HG02870 (cell line): ENCODE measurements around the gene PNKD.

ENCODE experiments used
- ATAC-seq: cut with Tn5 transposase; IDR thresholded peaks from one replicate; pipeline ENCODE4 v1.9.1; 2021; ENCODE audit warnings: mild to moderate bottlenecking, moderate library complexity; ENCODE audit not compliant: unreplicated experiment

The PNKD gene

DNA sequence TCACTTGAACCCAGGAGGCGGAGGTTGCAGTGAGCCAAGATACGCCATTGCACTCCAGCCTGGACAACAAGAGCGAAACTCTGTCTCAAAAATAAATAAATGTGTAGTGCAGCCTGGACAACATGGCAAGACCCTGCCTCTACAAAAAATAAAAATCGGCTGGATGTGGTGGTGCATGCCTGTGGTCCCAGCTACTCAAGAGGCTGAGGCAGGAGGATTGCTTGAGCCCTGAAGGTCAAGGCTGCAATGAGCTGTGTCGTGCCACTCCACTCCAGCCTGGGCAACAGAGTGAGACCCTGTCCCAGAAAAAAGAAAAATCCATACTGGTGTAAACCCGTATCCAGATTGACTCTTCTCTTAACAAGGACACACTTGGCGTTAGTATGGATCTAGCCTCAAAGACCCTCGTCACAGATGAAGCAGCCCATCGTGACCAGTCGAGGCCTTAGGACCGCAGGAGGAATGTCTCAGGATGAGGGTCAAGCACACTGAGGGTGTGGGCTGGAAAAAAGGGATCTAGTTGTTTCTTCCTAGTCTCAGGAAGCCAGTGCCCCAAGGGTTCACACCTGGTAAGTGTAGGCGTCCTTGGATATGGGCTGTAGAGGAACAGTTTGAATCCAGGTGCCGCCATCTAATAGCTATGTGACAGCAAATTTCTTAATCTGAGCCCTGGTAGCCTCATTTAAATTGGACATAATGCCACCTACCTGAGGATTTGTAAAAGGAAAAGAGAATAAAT is 13.5 kb upstream of the PNKD start:
- ATAC-seq, result no peak

DNA sequence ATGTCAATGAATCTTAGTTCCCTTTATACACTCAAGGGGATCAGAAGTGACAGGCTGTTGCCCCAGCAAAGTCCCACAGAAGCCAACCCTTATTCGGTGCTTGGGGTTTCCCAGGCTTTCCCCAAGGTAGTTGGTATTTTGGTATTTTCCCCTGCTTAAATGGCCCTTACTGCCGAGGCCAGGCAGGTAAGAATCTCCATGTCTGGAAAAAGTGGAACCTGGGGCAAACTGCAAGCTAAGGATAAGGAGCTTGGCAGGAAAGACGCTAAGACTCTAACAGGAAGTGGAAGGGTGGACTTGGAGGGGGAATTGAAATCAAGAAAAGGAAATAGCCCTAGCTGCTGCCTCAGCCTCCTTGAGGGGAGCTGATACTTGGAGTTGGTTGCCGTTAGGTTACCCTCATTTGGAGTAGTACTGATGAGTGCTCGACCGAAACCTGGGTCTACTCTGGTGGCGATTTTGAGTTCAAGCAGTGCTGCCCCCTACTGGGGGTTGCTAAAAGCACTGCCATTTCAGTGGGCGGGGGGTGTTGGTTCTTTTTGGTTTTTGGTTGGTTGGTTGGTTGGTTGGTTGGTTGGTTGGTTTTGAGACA is 12.8 kb upstream of the PNKD start:
- peak; percentile 81 for ATAC-seq

DNA sequence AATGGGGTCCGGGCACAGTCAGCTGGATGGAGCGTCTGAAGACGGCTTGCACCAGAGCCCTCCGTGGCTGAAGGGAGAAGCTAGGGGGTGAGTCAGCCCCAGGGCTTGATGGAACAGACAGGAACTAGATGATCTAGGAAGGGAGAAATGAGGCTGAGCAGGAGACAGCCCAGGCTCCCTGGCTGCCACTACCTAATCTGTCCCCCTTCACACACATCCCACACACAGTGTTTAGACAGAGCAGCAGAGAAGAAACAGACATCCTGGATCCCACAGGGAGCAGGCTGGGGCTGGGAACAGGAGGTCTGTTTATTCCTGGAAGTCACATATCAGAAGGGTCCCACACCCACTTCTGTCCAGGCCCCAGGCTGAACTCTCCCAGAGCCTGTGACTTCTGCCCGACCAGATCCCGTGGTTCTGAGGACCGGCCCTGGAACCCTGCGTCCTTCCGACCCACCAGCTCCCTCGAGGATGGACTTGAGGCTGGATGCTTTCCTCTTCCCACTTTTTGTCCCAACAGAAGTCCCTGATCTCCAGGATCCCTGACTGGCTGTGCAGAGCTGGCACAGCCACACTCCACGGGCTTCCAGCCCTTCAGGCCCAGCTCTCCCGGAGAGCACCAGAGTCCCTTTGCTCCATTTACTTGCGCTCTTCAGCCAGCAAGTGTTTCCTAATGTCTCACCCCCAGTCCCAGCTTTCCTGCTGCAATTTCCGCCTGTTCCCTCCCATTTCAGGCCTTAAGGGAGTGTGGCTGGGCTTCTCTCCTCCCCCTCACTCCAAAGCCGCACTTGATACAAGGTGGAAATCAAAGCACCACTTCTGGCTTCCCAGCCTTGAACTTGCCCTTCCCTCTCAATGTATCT is 11.0 kb upstream of the PNKD start:
- no peak for ATAC-seq

DNA sequence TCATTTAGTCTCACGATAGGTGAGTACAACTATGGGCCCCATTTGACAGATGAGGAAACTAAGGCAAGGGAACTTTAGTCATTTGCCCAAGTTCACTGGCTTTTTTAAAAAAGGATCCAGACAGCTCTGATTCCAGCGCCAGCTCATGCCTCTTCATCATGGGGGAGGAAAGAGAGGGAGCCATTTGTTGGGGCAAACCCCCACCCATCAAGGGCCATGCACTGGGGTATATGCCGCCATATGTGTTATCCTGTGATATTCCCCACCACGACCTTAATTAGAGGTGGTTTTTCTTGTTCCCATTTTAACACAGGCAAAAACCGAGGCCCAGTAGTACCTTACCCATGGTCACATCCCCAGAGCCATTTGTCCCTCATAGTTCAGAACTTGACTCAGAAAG is 10.2 kb upstream of the PNKD start:
- ATAC-seq, result no peak

DNA sequence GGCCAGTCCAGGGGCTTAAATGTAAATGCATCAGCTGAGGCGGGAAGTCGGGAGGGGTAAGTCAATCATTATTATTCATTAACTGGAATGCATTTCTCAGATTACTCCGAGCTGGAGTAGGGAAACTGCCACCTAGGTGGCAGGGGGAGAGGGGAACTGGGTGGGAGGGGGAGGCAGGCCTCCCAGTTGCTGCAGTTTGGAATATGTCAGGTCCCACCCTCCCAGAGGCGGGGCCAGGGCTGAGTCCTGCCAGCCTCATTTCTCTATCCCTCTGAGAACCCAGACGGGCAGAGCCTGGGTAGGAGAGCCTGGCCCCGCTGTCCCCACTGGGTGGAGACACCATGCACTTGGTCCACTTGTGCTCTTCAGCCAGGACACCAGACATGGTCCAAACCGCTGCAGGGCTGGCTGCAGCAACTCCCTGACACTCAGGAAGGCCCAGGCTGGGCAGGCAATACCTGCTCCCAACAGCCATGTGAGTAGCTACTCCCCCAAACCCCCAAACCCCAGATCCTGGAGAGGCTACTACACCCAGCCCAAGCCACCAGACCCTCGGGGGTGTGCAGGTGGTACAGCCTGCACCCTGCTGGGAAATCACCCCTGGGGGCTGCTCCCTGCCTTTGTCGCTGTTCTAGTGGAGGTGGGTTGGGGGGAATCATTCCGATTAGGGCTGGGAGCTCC is 9.4 kb upstream of the PNKD start, which contains the start of gene GPBAR1:
TSS of gene GPBAR1 (plus strand) at position 274 of the 681 bp plus-strand sequence. CDS start 1,710 bp downstream, outside the sequence.
- no peak for ATAC-seq

DNA sequence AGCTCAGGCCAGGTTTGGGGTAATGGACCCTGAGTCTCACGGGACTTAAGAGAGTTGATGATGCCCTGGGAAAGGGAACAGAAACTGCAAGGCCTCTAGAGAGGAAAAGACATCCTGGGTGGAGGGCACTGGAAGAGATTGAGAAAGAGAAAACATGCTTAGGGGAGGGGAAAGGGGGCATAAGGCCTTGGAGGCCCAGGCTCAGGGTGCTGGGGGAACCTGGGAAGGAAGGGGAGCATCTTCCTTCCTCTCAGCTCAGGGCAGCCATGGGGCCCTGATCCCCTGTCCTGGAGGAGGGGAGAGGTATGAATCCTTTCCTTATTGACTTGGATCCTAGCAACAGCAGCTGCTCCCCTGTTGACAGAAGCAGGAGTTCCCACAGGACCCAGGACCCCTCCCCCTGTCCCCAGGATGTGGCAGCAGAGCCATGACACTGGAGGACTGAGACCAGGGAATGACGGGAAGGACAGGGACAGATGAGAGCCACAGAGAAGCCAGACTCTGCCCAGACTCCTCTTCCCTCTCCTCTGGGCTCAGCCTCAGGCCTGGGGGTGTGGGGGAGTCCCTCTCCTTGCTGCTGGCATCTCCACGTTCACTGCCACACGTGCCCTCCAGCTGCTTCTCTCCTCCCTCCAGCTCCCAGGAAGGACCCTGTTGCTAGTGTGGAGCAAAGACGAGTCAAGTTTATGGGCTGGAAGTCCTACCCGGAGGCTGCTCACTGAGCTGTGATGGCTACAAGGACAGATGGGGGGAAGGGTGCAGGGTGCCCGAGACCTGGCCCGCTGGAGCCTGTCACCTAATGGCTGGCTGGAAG is 8.7 kb upstream of the PNKD start:
- no peak for ATAC-seq

DNA sequence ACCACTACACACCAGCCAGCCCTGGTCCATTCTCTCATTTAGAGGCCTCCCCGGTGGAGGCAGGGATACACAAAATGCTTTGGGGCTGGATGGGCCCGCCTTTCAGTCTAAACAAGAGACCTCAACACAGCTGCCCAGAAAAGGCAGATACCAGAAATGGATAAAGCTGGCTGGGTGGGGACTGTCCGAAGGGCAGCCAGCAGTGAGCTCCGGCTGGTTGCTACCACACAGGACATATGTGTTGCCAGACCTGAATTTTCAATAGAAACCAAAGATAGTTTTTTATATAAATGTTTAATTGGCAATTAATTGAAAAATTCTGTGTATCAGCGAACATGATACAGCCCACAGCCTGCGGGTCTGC is 8.1 kb upstream of the PNKD start:
- ATAC-seq, result no peak

DNA sequence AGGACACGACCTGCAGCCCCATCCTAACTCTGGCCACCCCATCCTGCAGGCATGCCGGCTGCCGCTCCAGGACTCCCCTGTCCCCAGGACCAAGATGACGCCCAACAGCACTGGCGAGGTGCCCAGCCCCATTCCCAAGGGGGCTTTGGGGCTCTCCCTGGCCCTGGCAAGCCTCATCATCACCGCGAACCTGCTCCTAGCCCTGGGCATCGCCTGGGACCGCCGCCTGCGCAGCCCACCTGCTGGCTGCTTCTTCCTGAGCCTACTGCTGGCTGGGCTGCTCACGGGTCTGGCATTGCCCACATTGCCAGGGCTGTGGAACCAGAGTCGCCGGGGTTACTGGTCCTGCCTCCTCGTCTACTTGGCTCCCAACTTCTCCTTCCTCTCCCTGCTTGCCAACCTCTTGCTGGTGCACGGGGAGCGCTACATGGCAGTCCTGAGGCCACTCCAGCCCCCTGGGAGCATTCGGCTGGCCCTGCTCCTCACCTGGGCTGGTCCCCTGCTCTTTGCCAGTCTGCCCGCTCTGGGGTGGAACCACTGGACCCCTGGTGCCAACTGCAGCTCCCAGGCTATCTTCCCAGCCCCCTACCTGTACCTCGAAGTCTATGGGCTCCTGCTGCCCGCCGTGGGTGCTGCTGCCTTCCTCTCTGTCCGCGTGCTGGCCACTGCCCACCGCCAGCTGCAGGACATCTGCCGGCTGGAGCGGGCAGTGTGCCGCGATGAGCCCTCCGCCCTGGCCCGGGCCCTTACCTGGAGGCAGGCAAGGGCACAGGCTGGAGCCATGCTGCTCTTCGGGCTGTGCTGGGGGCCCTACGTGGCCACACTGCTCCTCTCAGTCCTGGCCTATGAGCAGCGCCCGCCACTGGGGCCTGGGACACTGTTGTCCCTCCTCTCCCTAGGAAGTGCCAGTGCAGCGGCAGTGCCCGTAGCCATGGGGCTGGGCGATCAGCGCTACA is 7.4 kb upstream of the PNKD start:
- no peak for ATAC-seq

DNA sequence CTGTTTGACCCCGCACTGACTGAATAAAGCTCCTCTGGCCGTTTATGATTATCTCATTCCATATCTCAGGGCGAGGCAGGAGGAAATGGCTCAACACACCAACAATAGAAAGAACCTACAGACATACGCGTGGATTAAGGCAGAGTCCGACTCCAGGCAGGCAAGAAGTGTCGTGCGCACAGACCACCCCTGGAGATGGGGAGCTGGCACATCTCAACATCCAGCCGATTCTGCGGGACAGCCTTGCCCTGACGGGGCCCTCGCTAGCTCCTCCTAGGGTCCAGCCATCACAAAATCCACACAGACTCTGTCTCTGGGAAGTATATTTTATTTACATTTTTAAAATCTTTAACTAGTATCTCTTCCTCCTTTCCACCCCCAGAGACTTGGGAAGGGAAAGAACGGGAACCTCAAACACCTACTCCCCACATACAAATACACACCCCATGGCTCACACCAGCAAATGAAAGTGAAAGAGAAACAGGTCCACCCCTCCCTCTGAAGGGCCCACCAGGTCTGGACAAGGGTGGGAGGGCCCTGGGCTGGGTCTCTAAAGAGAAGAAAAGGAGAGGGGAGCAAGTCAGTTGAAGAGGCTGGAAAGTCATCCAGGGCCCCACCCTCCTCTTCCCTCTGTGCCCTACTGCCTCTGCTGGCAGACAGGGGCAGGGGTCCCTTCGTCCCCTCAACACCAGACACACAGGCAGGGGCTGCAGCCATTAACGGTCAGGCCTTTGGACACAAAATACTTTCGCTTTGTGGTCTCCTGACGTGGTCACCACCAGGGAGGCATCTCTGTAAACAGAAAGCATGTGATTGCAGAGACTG is 6.3 kb upstream of the PNKD start:
- ATAC-seq, result no peak

DNA sequence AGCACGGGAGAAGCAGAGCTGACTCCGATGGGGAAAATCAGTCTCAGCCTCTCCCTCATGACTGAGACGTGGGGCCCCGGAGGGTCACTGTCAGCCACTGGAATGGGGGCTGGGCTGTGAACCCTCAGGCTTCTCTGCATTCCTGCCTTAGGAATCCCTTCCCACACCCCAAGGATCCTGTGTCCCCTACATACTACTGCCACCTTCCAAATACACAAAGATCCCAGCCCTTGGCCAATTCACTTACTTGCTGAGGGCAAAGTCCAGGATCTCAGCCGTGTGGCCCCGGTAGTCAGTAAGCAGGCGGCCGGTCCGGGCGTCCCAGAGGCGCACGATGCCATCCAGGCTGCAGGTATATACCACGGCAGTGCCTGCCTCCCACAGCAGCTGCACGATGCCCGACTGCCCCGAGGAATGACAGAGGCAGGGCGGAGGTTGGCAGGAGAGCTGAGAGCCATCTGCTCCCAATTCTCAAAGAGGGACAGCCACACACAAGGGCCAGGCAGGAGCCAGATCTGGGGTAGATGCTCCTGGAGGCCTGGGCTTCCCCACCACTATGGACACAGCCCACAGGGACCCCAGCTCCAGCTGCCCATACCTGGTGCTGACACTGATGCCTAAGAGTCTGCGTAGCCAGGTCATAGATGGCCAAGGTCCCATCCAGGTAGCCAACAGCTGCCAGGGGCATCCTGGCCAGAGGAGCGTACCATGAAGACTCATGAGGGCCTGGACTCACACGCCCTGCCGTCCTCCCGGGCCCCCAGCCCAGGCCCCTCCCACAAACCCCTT is 5.4 kb upstream of the PNKD start:
- no peak for ATAC-seq

DNA sequence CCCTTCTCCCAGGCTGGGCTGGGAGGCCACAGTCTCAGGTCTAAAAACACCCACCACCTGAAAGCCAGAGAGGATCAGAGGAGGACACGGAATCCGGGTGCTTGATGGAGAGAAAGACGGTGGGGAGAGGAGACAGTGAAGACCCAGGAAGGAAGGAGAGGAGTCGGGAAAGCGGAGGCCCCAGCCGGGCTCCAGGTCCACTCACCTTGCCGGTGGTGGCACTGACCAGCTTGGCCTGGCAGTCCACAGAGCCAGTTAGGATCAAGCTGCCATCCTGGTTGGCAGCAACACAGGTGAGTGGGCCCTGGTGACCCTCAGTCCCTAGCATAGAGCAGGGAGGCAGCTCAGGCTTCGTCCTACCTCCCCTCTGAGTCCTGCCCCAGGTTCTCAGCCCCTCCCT is 4.7 kb upstream of the PNKD start:
- no peak for ATAC-seq

DNA sequence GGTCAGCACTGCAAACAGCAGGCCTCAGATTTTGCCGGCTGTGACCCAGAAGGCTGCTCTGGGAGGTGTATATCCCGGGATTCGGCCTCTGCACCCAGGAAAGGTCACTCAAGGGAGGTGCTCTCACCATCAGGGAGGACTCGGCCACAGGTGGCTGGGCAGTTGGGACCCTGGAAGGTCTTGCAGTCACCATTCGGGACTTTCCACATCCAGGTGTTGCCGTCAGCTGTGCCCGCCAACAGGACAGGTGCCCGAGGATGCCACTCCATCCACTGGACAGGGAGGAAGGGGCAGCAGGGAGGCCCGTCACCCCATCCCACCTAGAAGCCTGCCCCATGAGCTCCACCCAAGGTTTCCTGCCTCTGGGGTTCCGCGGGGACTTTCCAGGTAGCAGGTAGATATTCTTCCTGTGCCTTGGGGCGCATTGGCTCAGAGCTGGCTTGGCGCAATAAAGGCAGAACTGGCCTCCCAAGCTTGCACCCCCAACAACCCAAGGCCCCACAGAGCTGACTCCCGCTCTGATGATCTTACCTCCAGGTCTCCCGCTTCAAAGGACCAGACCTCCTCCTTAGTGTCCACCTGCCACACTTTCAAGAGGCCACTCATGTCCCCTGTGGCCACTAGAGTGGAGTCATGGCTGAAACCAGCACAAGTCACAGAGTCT is 3.9 kb upstream of the PNKD start:
- ATAC-seq, result no peak

DNA sequence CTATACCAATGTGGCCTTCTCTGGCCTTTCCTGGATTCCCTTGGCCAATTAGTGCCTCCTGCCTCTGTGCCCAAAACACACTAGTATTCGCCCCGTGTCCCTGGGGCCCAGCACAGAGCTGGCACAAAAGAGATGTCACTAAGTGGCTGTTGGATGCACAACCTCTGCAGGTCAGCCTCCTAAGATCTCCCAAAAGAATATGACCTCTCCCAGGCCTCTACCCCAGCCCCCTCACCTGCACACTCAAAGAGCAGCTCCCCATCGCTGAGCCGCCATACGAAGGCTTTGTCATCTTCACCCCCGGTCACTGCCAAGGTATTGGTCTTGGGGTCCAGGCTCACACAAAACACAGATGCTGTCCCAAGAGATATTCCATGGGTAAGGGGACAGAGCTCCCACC is 3.1 kb upstream of the PNKD start:
- ATAC-seq, result no peak

DNA sequence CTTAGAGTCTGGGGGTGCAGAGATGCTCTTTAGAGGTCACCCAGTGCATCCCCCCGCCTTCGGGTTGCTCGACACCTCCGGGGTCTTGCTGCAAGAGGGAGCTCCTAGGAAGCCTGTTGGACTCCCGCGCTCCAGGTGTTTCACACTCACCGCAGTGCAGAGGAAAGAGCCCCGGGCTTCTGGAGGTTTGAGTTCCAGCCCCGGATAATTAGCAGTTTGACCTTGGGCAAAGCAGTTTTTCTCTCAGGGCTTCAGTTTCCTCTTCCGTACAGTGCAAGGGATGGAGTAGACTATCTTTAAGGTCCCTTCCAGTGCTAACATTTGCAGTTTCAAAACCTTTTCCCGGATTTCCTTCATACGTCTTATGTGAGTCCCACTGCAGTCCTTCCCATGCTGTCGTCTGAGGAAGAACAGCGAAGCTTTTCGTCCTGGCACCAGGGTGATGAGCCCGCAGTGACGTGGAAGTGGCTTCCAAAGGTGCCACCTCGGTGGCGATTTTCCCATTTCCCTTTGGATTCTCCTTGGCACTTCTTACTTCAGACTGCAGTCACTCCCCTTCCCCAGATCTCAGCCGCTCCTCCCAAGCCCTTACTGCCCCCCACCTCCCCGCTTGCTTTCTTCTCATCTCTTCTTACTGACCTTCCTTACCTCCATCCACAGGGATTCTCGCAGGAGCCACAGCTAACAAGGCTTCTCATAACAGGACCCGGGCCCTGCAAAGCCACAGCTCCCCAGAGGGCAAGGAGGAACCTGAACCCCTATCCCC is 585 bp downstream of the PNKD start:
- no peak for ATAC-seq

DNA sequence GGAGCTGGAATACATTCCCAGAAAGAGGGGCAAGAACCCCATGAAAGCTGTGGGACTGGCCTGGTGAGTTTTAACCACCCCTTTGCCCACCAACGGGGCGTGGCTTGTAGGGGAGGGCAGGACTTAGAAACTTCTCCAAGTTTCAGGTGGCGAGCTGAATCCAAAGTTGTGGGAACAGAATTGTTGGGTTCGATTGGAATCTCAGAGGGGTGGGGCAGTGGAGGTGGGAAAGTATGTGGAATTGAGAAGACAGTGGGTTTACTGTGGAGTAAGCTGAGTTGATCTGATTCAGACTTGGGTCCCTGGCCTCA is 1.1 kb downstream of the PNKD start:
- ATAC-seq, result no peak

DNA sequence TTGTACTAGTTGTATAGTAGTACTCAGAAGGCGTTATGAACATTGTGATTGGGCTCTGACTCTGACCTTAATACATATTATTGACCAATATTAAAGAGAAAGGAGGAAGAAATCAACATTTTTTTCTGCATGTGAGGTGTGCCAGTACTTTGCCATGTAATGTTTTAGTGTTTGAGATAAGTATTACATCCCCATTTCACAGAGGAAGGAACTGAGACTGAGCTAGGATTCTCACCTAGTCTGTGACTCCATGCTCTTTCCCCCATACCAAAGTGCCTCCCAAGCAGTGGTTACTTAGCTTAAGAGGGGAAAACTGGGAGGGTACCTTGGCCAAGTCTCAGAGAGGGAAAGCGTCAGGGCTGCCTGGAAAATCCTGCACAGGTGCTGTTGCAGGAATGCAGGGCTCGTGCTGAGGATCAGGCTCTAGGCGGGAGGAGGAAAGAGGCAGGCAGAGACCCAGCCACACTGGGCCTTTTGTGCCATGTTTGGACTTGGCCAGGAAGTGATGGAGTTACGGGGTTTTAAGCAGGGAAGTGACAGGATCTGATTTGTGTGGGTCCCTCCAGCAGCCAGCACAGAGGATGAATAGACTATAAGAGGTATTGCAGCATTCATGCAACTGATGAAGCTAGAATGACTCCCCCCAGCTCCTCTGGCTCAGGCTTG is 1.7 kb downstream of the PNKD start:
- ATAC-seq, result no peak
